Heart left ventricle (tissue), 16 donors: ENCODE data around the gene PTCD1. TPM values are rescaled to one million over a fixed set of nuclear protein-coding genes. Genes with fewer than 3 reads are reported as not detected.

Experiments
- ATAC-seq, 4 donors: fragments of 200-7000 bp; cut with Tn5 transposase; one replicate each; pipeline ENCODE4 v1.9.1; 2020 to 2022; ENCODE audit warnings: moderate library complexity in 4 of 4, mild to moderate bottlenecking in 3 of 4, moderate number of reproducible peaks in 1 of 4
- DNase-seq, 5 donors: peaks; one replicate each; pipeline ENCODE4 v3.0.0-alpha.2; 2020
- H3K27ac ChIP-seq, 12 donors: fragments of 200-600 bp; sonication (generic) in 4 of 12; one replicate each; pipeline versions ENCODE4 v1.5.0 to v1.8.0; 2016 to 2022; ENCODE audit warnings: mild to moderate bottlenecking in 2 of 12
- H3K27me3 ChIP-seq, 9 donors: fragments of 200-600 bp; sonication (generic) in 2 of 9; one replicate each; pipeline versions ENCODE4 v1.5.1 to v1.8.0; 2016 to 2022; ENCODE audit warnings: mild to moderate bottlenecking in 3 of 9
- H3K36me3 ChIP-seq, 9 donors: fragments of 200-600 bp; sonication (generic) in 2 of 9; one replicate each; pipeline versions ENCODE4 v1.5.0 to v1.8.0; 2018 to 2022; ENCODE audit warnings: mild to moderate bottlenecking in 2 of 9
- H3K4me1 ChIP-seq, 12 donors: fragments of 200-600 bp; sonication (generic) in 4 of 12; one replicate each; pipeline versions ENCODE4 v1.5.0 to v1.8.0; 2016 to 2022; ENCODE audit warnings: mild to moderate bottlenecking in 3 of 12
- H3K4me3 ChIP-seq, 12 donors: fragments of 200-600 bp; sonication (generic) in 4 of 12; one replicate each; pipeline versions ENCODE4 v1.5.0 to v1.8.0; 2017 to 2022; ENCODE audit warnings: mild to moderate bottlenecking in 9 of 12, moderate library complexity in 4 of 12
- H3K9me3 ChIP-seq, 12 donors: fragments of 200-600 bp; sonication (generic) in 4 of 12; one replicate each; pipeline versions ENCODE4 v1.5.0 to v1.8.0; 2016 to 2022; ENCODE audit warnings: mild to moderate bottlenecking in 1 of 12
- CTCF ChIP-seq, 12 donors: fragments of 200-600 bp; sonication (generic) in 4 of 12; IDR thresholded peaks; one replicate each; pipeline versions ENCODE4 v1.5.0 to v1.8.0; 2018 to 2022; ENCODE audit warnings: antibody characterized with exemption in 12 of 12, mild to moderate bottlenecking in 5 of 12
- POLR2A ChIP-seq, 2 donors: fragments of 450-650 bp; IDR thresholded peaks; one replicate each; pipeline ENCODE4 v1.6.1; 2017; ENCODE audit warnings: antibody characterized with exemption in 2 of 2, mild to moderate bottlenecking in 2 of 2, moderate library complexity in 2 of 2
- WGBS, 4 donors: extraction: QIAGEN DNeasy Blood & Tissue Kit in 2 of 4; methylation state at CpG; one replicate each; pipeline versions ENCODE4 v1.1.5 to v1.1.7; 2013 to 2018; 5-methylcytosine and 5-hydroxymethylcytosine counted together
- intact Hi-C, 10 donors: fragments of 100-400 bp; cut with DNase I; formaldehyde crosslinking; loops; one replicate each; pipeline versions ENCODE4 v1.11.1 to v1.14.2; 2022
- polyA plus RNA-seq, 2 donors: library from polyadenylated mRNA; stranded (reverse); fragments of 200-250 nt; gene quantifications; one replicate each; pipeline ENCODE4 v1.2.3, GENCODE V29; 2013
- total RNA-seq, 9 donors: library from RNA; depleted of rRNA in 2 of 9; stranded (reverse); fragments of >200 nt in 2 of 9; fragmentation: NEBNext Ultra II Directional in 3 of 9; extraction: Animal tissue kit (Norgen Biotek cat#: 25700) in 3 of 9; gene quantifications; one replicate each; pipeline versions ENCODE4 v1.1.0 to v1.2.4, GENCODE V29; 2016 to 2023
- donor health status: ischemic (EF 13 %, LVEDD 7.1; RV severe dilation, severe dysfunction).
- donor health status: healthy with polysubstance abuse.
- donor health status: DM: no; HTN: yes; CAD: no.
- donor health status: DM: no; HTN: no; CAD: no.
- donor health status: ischemic (EF 25% LVEDD 6.9; RV normal size, moderate dysfunction).
- donor health status: ischemic (EF 25% LVEDD 5.7; RV mildly dilated, moderate dysfunction).
- donor health status: healthy.
- donor health status: DM: yes; HTN: yes; CAD: no.
- donor health status: ischemic (EF 35%, LVEDD 5.7; RV mildly dilated, moderate dysfunction).
- donor health status: nonischemic (EF 11% LVEDD 7.7; RV severe dilation, severe dysfunction).
- donor health status: DM: yes; HTN: yes; CAD: no.
- donor health status: PGD.
- donor health status: ischemic (EF 29% LVEDD 5.4; RV normal size, mild dysfunction).
- donor health status: nonischemic (EF 23%, LVEDD 6.1; RV moderate dilation, normal function).

The PTCD1 gene
- total and polyA plus RNA-seq, 11 donors: 2.1 to 9.0 (median 3.7) TPM

- Histone ChIP-seq H3K9me3 (no peaks in the 10 kb centered on the region), H3K4me3 (no peak overlapping the region), H3K27me3 (no peaks in the 10 kb centered on the region), H3K36me3 (peaks cover 0 to 56% (median 48%) of the 10 kb centered on the region in 9 donors), H3K4me1 (peaks cover 13 to 44% (median 34%) of the 10 kb centered on the region in 12 donors), H3K27ac (no peak overlapping the region)
- intact Hi-C loops: loop anchor here in 3 of 10 donors (5.0 kb wide), 3 partner anchors 33 to 1003 kb away; partner anchors contain the start of genes ARPC1B (in 1 of the 3) and BAIAP2L1 (in 1 of the 3)
- 90 to 95% (median 94%) methylated on average over 9 to 10 of the region's 10 CpGs for WGBS, 4 donors
- no peak for DNase-seq
- TF ChIP-seq POLR2A (IDR thresholded peaks at IDR 0.05) (no peak), CTCF (IDR thresholded peaks at IDR 0.05) (no peak)
- no peak for ATAC-seq
These were observed 33.6 kb downstream of the PTCD1 start for GRCh38 chr7:99404977-99405320.

GRCh38 chr7:99404235-99404976 lies 34.2 kb downstream of the PTCD1 start:
- WGBS, 4 donors: 75 to 83% (median 80%) methylated on average over 13 to 18 of the region's 18 CpGs
- Histone ChIP-seq H3K4me3 (no peak overlapping the region), H3K27me3 (no peaks in the 10 kb centered on the region), H3K9me3 (no peaks in the 10 kb centered on the region), H3K4me1 (peaks cover 11 to 44% (median 29%) of the 10 kb centered on the region in 12 donors), H3K27ac (no peak overlapping the region), H3K36me3 (peaks cover 0 to 61% (median 54%) of the 10 kb centered on the region in 9 donors)
- DNase-seq (peak in 1 of 5 donors; percentile 51), ATAC-seq (no peak)
- intact Hi-C loops: no loop called here
- no peak for TF ChIP-seq CTCF (IDR thresholded peaks at IDR 0.05)
- TF ChIP-seq POLR2A (IDR thresholded peaks at IDR 0.05): no peak

GRCh38 chr7:99403764-99404163 lies 34.8 kb downstream of the PTCD1 start:
- Histone ChIP-seq H3K36me3 (peaks cover 0 to 68% (median 60%) of the 10 kb centered on the region in 9 donors), H3K9me3 (no peaks in the 10 kb centered on the region), H3K27ac (no peak overlapping the region), H3K4me3 (no peak overlapping the region), H3K27me3 (no peaks in the 10 kb centered on the region), H3K4me1 (peaks cover 11 to 44% (median 28%) of the 10 kb centered on the region in 12 donors)
- DNase-seq (peak in 1 of 5 donors; percentile 45), ATAC-seq (no peak)
- intact Hi-C loops: no loop called here
- TF ChIP-seq POLR2A (IDR thresholded peaks at IDR 0.05) (no peak), CTCF (IDR thresholded peaks at IDR 0.05) (no peak)
- WGBS, 4 donors: 90 to 96% (median 95%) methylated on average over 5 of the region's 5 CpGs

GRCh38 chr7:99402854-99403253 lies 35.7 kb downstream of the PTCD1 start:
- Histone ChIP-seq H3K4me3 (no peak overlapping the region), H3K4me1 (peaks cover 11 to 43% (median 28%) of the 10 kb centered on the region in 12 donors), H3K27ac (no peak overlapping the region), H3K9me3 (no peaks in the 10 kb centered on the region), H3K27me3 (no peaks in the 10 kb centered on the region), H3K36me3 (peaks cover 0 to 77% (median 69%) of the 10 kb centered on the region in 9 donors)
- DNase-seq (no peak), ATAC-seq (no peak)
- TF ChIP-seq POLR2A (IDR thresholded peaks at IDR 0.05): no peak
- TF ChIP-seq CTCF (IDR thresholded peaks at IDR 0.05): no peak
- intact Hi-C loops: no loop called here
- 96 to 98% (median 98%) methylated on average over 3 of the region's 3 CpGs for WGBS, 4 donors
